Tibial artery (tissue), 4 donors: ENCODE data around the gene ZBTB16.

Source experiments
- DNase-seq, 2 donors: peaks; one replicate each; pipeline ENCODE4 v3.0.0-alpha.2; 2019
- H3K27ac ChIP-seq, 2 donors: fragments of 200-600 bp; sonication (generic) in 1 of 2; 1 replicate in 1 of 2; 2 replicates in 1 of 2; pipeline ENCODE4 v1.5.1; 2018 to 2019; ENCODE audit warnings: mild to moderate bottlenecking in 1 of 2
- H3K27me3 ChIP-seq, 2 donors: fragments of 200-600 bp; sonication (generic) in 1 of 2; one replicate each; pipeline versions ENCODE4 v1.5.1 to v1.6.0; 2016 to 2019
- H3K36me3 ChIP-seq, 3 donors: fragments of 200-600 bp; sonication (generic) in 2 of 3; one replicate each; pipeline ENCODE4 v1.5.1; 2016 to 2019; ENCODE audit warnings: mild to moderate bottlenecking in 2 of 3
- H3K4me1 ChIP-seq, 4 donors: fragments of 200-600 bp; sonication (generic) in 2 of 4; 1 replicate in 3 of 4; 2 replicates in 1 of 4; pipeline ENCODE4 v1.5.1; 2016 to 2019
- H3K4me3 ChIP-seq, 2 donors: fragments of 200-600 bp; sonication (generic) in 1 of 2; 1 replicate in 1 of 2; 2 replicates in 1 of 2; pipeline ENCODE4 v1.5.1; 2018 to 2019; ENCODE audit warnings: mild to moderate bottlenecking in 2 of 2
- H3K9me3 ChIP-seq, 3 donors: fragments of 200-600 bp; sonication (generic) in 1 of 3; one replicate each; pipeline ENCODE4 v1.5.1; 2016 to 2019
- CTCF ChIP-seq, 2 experiments: fragments of 200-600 bp in 1 of 2; fragments of 450-650 bp in 1 of 2; IDR thresholded peaks; one replicate each; pipeline ENCODE4 v1.5.1; 2017 to 2019; ENCODE audit warnings: antibody characterized with exemption in 2 of 2, mild to moderate bottlenecking in 1 of 2, moderate library complexity in 1 of 2
- intact Hi-C: fragments of 100-400 bp; cut with DNase I; formaldehyde crosslinking; loops from one replicate; pipeline ENCODE4 v1.15.0; 2023; ENCODE audit warnings: low total_unique reads

The ZBTB16 gene

GRCh38 chr11:114239753-114240161 lies 180.2 kb downstream of the ZBTB16 start:
- Histone ChIP-seq H3K36me3 (peaks cover 73 to 83% (median 82%) of the 10 kb centered on the region in 3 donors), H3K27me3 (no peaks in the 10 kb centered on the region), H3K4me1 (peaks cover 0 to 95% (median 51%) of the 10 kb centered on the region in 4 donors), H3K4me3 (no peak overlapping the region), H3K27ac (peak overlapping the region; percentile 22 to 26), H3K9me3 (no peaks in the 10 kb centered on the region)
- no peak for DNase-seq
- intact Hi-C loops, result no loop called here
- TF ChIP-seq CTCF (IDR thresholded peaks at IDR 0.05), result no peak

- Histone ChIP-seq H3K4me1 (peaks cover 0 to 77% (median 39%) of the 10 kb centered on the region in 4 donors), H3K27me3 (no peaks in the 10 kb centered on the region), H3K36me3 (peaks cover 96 to 100% (median 97%) of the 10 kb centered on the region in 3 donors), H3K9me3 (no peaks in the 10 kb centered on the region), H3K4me3 (no peak overlapping the region), H3K27ac (peak overlapping the region in 1 of 2 donors; percentile 56)
- no peak for DNase-seq
- TF ChIP-seq CTCF (IDR thresholded peaks at IDR 0.05), result no peak
- intact Hi-C loops, result no loop called here
Measured at GRCh38 chr11:114242032-114242431, 182.5 kb downstream of the ZBTB16 start.

GRCh38 chr11:114243461-114244372 lies 184.2 kb downstream of the ZBTB16 start:
- Histone ChIP-seq H3K9me3 (no peaks in the 10 kb centered on the region), H3K27ac (peak overlapping the region; percentile 46 to 56), H3K4me3 (no peak overlapping the region), H3K4me1 (peaks cover 0 to 68% (median 25%) of the 10 kb centered on the region in 4 donors), H3K27me3 (no peaks in the 10 kb centered on the region), H3K36me3 (peaks cover 97 to 100% (median 100%) of the 10 kb centered on the region in 3 donors)
- no peak for TF ChIP-seq CTCF (IDR thresholded peaks at IDR 0.05)
- no peak for DNase-seq
- intact Hi-C loops, result no loop called here

GRCh38 chr11:114244726-114245394 lies 185.3 kb downstream of the ZBTB16 start:
- H3K36me3 ChIP-seq, result peaks cover 95 to 97% (median 96%) of the 10 kb centered on the region in 3 donors
- no peak overlapping the region for H3K27ac ChIP-seq
- peak in 1 of 2 donors; percentile 65 for DNase-seq
- H3K4me3 ChIP-seq, result no peak overlapping the region
- H3K4me1 ChIP-seq, result peaks cover 0 to 64% (median 18%) of the 10 kb centered on the region in 4 donors
- intact Hi-C loops, result no loop called here
- no peaks in the 10 kb centered on the region for H3K9me3 ChIP-seq
- TF ChIP-seq CTCF (IDR thresholded peaks at IDR 0.05), result no peak
- no peaks in the 10 kb centered on the region for H3K27me3 ChIP-seq

GRCh38 chr11:114246321-114247069 lies 187.0 kb downstream of the ZBTB16 start:
- Histone ChIP-seq H3K4me1 (peaks cover 0 to 64% (median 26%) of the 10 kb centered on the region in 4 donors), H3K4me3 (no peak overlapping the region), H3K27ac (peak overlapping the region in 1 of 2 donors; percentile 22), H3K36me3 (peaks cover 96 to 97% (median 96%) of the 10 kb centered on the region in 3 donors), H3K9me3 (no peaks in the 10 kb centered on the region), H3K27me3 (no peaks in the 10 kb centered on the region)
- DNase-seq, result no peak
- TF ChIP-seq CTCF (IDR thresholded peaks at IDR 0.05), result no peak
- intact Hi-C loops, result no loop called here
